ENCODE results near the gene ZC3H6.

The ZC3H6 gene

GRCh38 chr2:112293636-112294401 is 18.4 kb downstream of the ZC3H6 start:
- Histone ChIP-seq H3K27me3 (no peaks in the 10 kb centered on the region), H3K36me3 (no peaks in the 10 kb centered on the region), H3K4me1 (ENCODE audit: control insufficient read depth in 1 of 2, insufficient read depth in 1 of 2, low read depth in 1 of 2, low read length in 1 of 2) (no peaks in the 10 kb centered on the region), H3K9me3 (no peaks in the 10 kb centered on the region), H3K27ac (no peak overlapping the region), H3K4me3 (ENCODE audit: low read depth in 1 of 2, low read length in 1 of 2) (no peak overlapping the region)
- no peak for TF ChIP-seq CTCF (IDR thresholded peaks at IDR 0.05)

- H3K4me3 ChIP-seq (ENCODE audit: low read depth in 1 of 2, low read length in 1 of 2) = no peak overlapping the region
- no peak overlapping the region for H3K27ac ChIP-seq
- H3K36me3 ChIP-seq = peaks cover 3% of the 10 kb centered on the region
- TF ChIP-seq CTCF (IDR thresholded peaks at IDR 0.05) = no peak
- H3K9me3 ChIP-seq = no peaks in the 10 kb centered on the region
- H3K27me3 ChIP-seq = no peaks in the 10 kb centered on the region
- H3K4me1 ChIP-seq (ENCODE audit: control insufficient read depth in 1 of 2, insufficient read depth in 1 of 2, low read depth in 1 of 2, low read length in 1 of 2) = no peaks in the 10 kb centered on the region
These were observed 20.1 kb downstream of the ZC3H6 start for GRCh38 chr2:112295407-112296078.

- peaks cover 3% of the 10 kb centered on the region for H3K36me3 ChIP-seq
- no peak overlapping the region for H3K27ac ChIP-seq
- H3K9me3 ChIP-seq = no peaks in the 10 kb centered on the region
- no peaks in the 10 kb centered on the region for H3K4me1 ChIP-seq (ENCODE audit: control insufficient read depth in 1 of 2, insufficient read depth in 1 of 2, low read depth in 1 of 2, low read length in 1 of 2)
- H3K4me3 ChIP-seq (ENCODE audit: low read depth in 1 of 2, low read length in 1 of 2) = no peak overlapping the region
- no peaks in the 10 kb centered on the region for H3K27me3 ChIP-seq
- TF ChIP-seq CTCF (IDR thresholded peaks at IDR 0.05) = no peak
These were observed 21.0 kb downstream of the ZC3H6 start for GRCh38 chr2:112296407-112296806.

- Histone ChIP-seq H3K4me1 (ENCODE audit: control insufficient read depth in 1 of 2, insufficient read depth in 1 of 2, low read depth in 1 of 2, low read length in 1 of 2) (no peaks in the 10 kb centered on the region), H3K36me3 (peaks cover 17% of the 10 kb centered on the region), H3K27me3 (no peaks in the 10 kb centered on the region), H3K27ac (no peak overlapping the region), H3K4me3 (ENCODE audit: low read depth in 1 of 2, low read length in 1 of 2) (no peak overlapping the region), H3K9me3 (no peaks in the 10 kb centered on the region)
- TF ChIP-seq CTCF (IDR thresholded peaks at IDR 0.05) = no peak
These were observed 25.8 kb downstream of the ZC3H6 start for GRCh38 chr2:112301171-112301584.

- TF ChIP-seq CTCF (IDR thresholded peaks at IDR 0.05) = no peak
- no peaks in the 10 kb centered on the region for H3K27me3 ChIP-seq
- peaks cover 22% of the 10 kb centered on the region for H3K36me3 ChIP-seq
- no peak overlapping the region for H3K4me3 ChIP-seq (ENCODE audit: low read depth in 1 of 2, low read length in 1 of 2)
- no peaks in the 10 kb centered on the region for H3K4me1 ChIP-seq (ENCODE audit: control insufficient read depth in 1 of 2, insufficient read depth in 1 of 2, low read depth in 1 of 2, low read length in 1 of 2)
- no peak overlapping the region for H3K27ac ChIP-seq
- H3K9me3 ChIP-seq = no peaks in the 10 kb centered on the region
These were observed 26.6 kb downstream of the ZC3H6 start for GRCh38 chr2:112301973-112302372.
